Activated T-helper 1 cell treated with anti-CD3 and anti-CD28 coated beads, Interleukin-12 subunit alpha, Interleukin-12 subunit beta, Interleukin-2, Interleukin-4 antibody, amounts not matched to agents 30 ng/mL and 10 ng/mL and 1 ng/mL, durations not matched to agents 14 hours and 24 hours and 36 hours (primary cell): Measurements from ENCODE around the gene HIGD1C. TPM values are rescaled to one million over a fixed set of nuclear protein-coding genes. Genes with fewer than 3 reads are reported as not detected.
"Not testable (repeated sequence)": the region's sequence is repeated elsewhere in the genome, so short reads cannot be mapped to it uniquely, and the experiment has no call there.

Experiments
- DNase-seq: peaks from one replicate; pipeline ENCODE4 v3.0.0; 2021; ENCODE audit warnings: low spot score
- H3K27ac Mint-ChIP-seq: one replicate; pipeline ENCODE4 v1.8.0; 2021; ENCODE audit warnings: mild to moderate bottlenecking, mixed read lengths
- H3K27me3 Mint-ChIP-seq: one replicate; pipeline ENCODE4 v1.8.0; 2022; ENCODE audit warnings: mild to moderate bottlenecking, moderate library complexity, mixed read lengths; ENCODE audit not compliant: insufficient read depth
- H3K36me3 Mint-ChIP-seq: one replicate; pipeline ENCODE4 v1.8.0; 2021; ENCODE audit warnings: low read depth, mixed read lengths
- H3K4me1 Mint-ChIP-seq: one replicate; pipeline ENCODE4 v1.8.0; 2021; ENCODE audit warnings: low read depth, mixed read lengths
- H3K4me3 Mint-ChIP-seq: one replicate; pipeline ENCODE4 v1.8.0; 2021; ENCODE audit warnings: mild to moderate bottlenecking, moderate library complexity, mixed read lengths
- H3K9me3 Mint-ChIP-seq: one replicate; pipeline ENCODE4 v1.8.0; 2021; ENCODE audit warnings: mixed read lengths
- intact Hi-C: fragments of 100-400 bp; cut with micrococcal nuclease; formaldehyde crosslinking; loops from one replicate; pipeline ENCODE4 v1.15.1; 2024
- total RNA-seq: library from RNA; stranded (reverse); gene quantifications from 2 replicates; pipeline ENCODE4 v1.2.3, GENCODE V29; 2022

Gene HIGD1C
- total RNA-seq, 1 donor from 2014 or later = not detected

- H3K9me3 Mint-ChIP-seq = no peaks in the 10 kb centered on the region
- no peak overlapping the region for H3K27ac Mint-ChIP-seq
- no peaks in the 10 kb centered on the region for H3K27me3 Mint-ChIP-seq
- no peak overlapping the region for H3K4me3 Mint-ChIP-seq
- intact Hi-C loops = loop anchor here (2.0 kb wide), 1 partner anchor 53 kb away; no protein-coding TSS in a partner anchor
- peaks cover 27% of the 10 kb centered on the region for H3K4me1 Mint-ChIP-seq
- no peak for DNase-seq
- H3K36me3 Mint-ChIP-seq = no peaks in the 10 kb centered on the region
These were observed 26.4 kb upstream of the HIGD1C start for GRCh38 chr12:50925920-50926319.

- no peak for DNase-seq
- no peak overlapping the region for H3K4me3 Mint-ChIP-seq
- no peak overlapping the region for H3K27ac Mint-ChIP-seq
- no peaks in the 10 kb centered on the region for H3K9me3 Mint-ChIP-seq
- intact Hi-C loops = no loop called here
- no peaks in the 10 kb centered on the region for H3K36me3 Mint-ChIP-seq
- no peaks in the 10 kb centered on the region for H3K27me3 Mint-ChIP-seq
- H3K4me1 Mint-ChIP-seq = peaks cover 27% of the 10 kb centered on the region
These were observed 25.9 kb upstream of the HIGD1C start for GRCh38 chr12:50926415-50926814.

- intact Hi-C loops, H3K4me3 Mint-ChIP-seq, H3K36me3 Mint-ChIP-seq, H3K9me3 Mint-ChIP-seq, H3K27me3 Mint-ChIP-seq, H3K27ac Mint-ChIP-seq, DNase-seq: not testable (repeated sequence)
- H3K4me1 Mint-ChIP-seq = peaks cover 27% of the 10 kb centered on the region
These were observed 25.4 kb upstream of the HIGD1C start for GRCh38 chr12:50926932-50927331.

GRCh38 chr12:50927356-50927755 lies 25.0 kb upstream of the HIGD1C start:
- Mint-ChIP-seq H3K9me3 (no peaks in the 10 kb centered on the region), H3K4me3 (no peak overlapping the region)

GRCh38 chr12:50927766-50928224 lies 24.5 kb upstream of the HIGD1C start:
- H3K4me3 Mint-ChIP-seq = no peak overlapping the region
- H3K27me3 Mint-ChIP-seq = no peaks in the 10 kb centered on the region
- H3K9me3 Mint-ChIP-seq = no peaks in the 10 kb centered on the region
- H3K27ac Mint-ChIP-seq = no peak overlapping the region
- H3K36me3 Mint-ChIP-seq = no peaks in the 10 kb centered on the region
- no peak for DNase-seq
- H3K4me1 Mint-ChIP-seq = peaks cover 28% of the 10 kb centered on the region
- intact Hi-C loops = no loop called here

More at GRCh38 chr12:50927356-50927755, 25.0 kb upstream of the HIGD1C start:
- H3K27ac Mint-ChIP-seq = no peak overlapping the region
- H3K27me3 Mint-ChIP-seq = no peaks in the 10 kb centered on the region
- peaks cover 27% of the 10 kb centered on the region for H3K4me1 Mint-ChIP-seq
- H3K36me3 Mint-ChIP-seq = no peaks in the 10 kb centered on the region
- DNase-seq = no peak
- intact Hi-C loops = no loop called here

GRCh38 chr12:50928392-50928791 lies 24.0 kb upstream of the HIGD1C start:
- Mint-ChIP-seq H3K27me3 (no peaks in the 10 kb centered on the region), H3K4me3 (no peak overlapping the region), H3K9me3 (no peaks in the 10 kb centered on the region), H3K36me3 (no peaks in the 10 kb centered on the region), H3K4me1 (peaks cover 29% of the 10 kb centered on the region), H3K27ac (no peak overlapping the region)
- DNase-seq = no peak
- intact Hi-C loops = no loop called here

GRCh38 chr12:50929831-50930230 lies 22.5 kb upstream of the HIGD1C start:
- Mint-ChIP-seq H3K27me3 (no peaks in the 10 kb centered on the region), H3K4me1 (peaks cover 28% of the 10 kb centered on the region), H3K36me3 (no peaks in the 10 kb centered on the region), H3K9me3 (no peaks in the 10 kb centered on the region), H3K4me3 (no peak overlapping the region), H3K27ac (no peak overlapping the region)
- DNase-seq = no peak
- intact Hi-C loops = no loop called here

- DNase-seq, intact Hi-C loops, H3K27me3 Mint-ChIP-seq: not testable (repeated sequence)
These were observed 21.9 kb upstream of the HIGD1C start for GRCh38 chr12:50930477-50930876.

GRCh38 chr12:50932787-50933280 lies 19.5 kb upstream of the HIGD1C start:
- H3K36me3 Mint-ChIP-seq = no peaks in the 10 kb centered on the region
- intact Hi-C loops = loop anchor here (1.0 kb wide), 1 partner anchor 46 kb away; no protein-coding TSS in a partner anchor
- DNase-seq = no peak
- H3K9me3 Mint-ChIP-seq = peaks cover 5% of the 10 kb centered on the region
- no peak overlapping the region for H3K4me3 Mint-ChIP-seq
- no peak overlapping the region for H3K27ac Mint-ChIP-seq
- no peaks in the 10 kb centered on the region for H3K27me3 Mint-ChIP-seq
- H3K4me1 Mint-ChIP-seq = peaks cover 26% of the 10 kb centered on the region

More at GRCh38 chr12:50930477-50930876, 21.9 kb upstream of the HIGD1C start:
- not testable (repeated sequence) for H3K4me3 Mint-ChIP-seq, H3K27ac Mint-ChIP-seq, H3K36me3 Mint-ChIP-seq, H3K9me3 Mint-ChIP-seq
- H3K4me1 Mint-ChIP-seq = peaks cover 26% of the 10 kb centered on the region

GRCh38 chr12:50933459-50934124 lies 18.8 kb upstream of the HIGD1C start:
- no peak for DNase-seq
- Mint-ChIP-seq H3K27me3 (no peaks in the 10 kb centered on the region), H3K27ac (no peak overlapping the region), H3K4me3 (no peak overlapping the region), H3K9me3 (peaks cover 8% of the 10 kb centered on the region), H3K4me1 (peaks cover 26% of the 10 kb centered on the region), H3K36me3 (peaks cover 2% of the 10 kb centered on the region)
- intact Hi-C loops = loop anchor here (1.0 kb wide), 1 partner anchor 46 kb away; no protein-coding TSS in a partner anchor

GRCh38 chr12:50934371-50934851 lies 17.9 kb upstream of the HIGD1C start:
- intact Hi-C loops = no loop called here
- H3K27ac Mint-ChIP-seq = no peak overlapping the region

GRCh38 chr12:50934981-50935807 lies 17.1 kb upstream of the HIGD1C start:
- no peak for DNase-seq
- Mint-ChIP-seq H3K4me1 (peaks cover 26% of the 10 kb centered on the region), H3K9me3 (peaks cover 14% of the 10 kb centered on the region), H3K27me3 (no peaks in the 10 kb centered on the region), H3K27ac (no peak overlapping the region), H3K36me3 (peaks cover 5% of the 10 kb centered on the region), H3K4me3 (no peak overlapping the region)
- intact Hi-C loops = no loop called here

More at GRCh38 chr12:50934371-50934851, 17.9 kb upstream of the HIGD1C start:
- DNase-seq = no peak
- Mint-ChIP-seq H3K9me3 (peaks cover 14% of the 10 kb centered on the region), H3K4me1 (peaks cover 26% of the 10 kb centered on the region), H3K27me3 (no peaks in the 10 kb centered on the region), H3K4me3 (no peak overlapping the region), H3K36me3 (peaks cover 5% of the 10 kb centered on the region)
